GM20431 (cell line): ENCODE measurements around the gene DIO3.

ENCODE experiments used
- in situ Hi-C: fragments of 300-500 bp; cut with MseI, MboI; formaldehyde crosslinking; loops from one replicate; pipeline ENCODE4 v1.15.0; 2020; ENCODE audit warnings: low sequenced_read_pairs; ENCODE audit not compliant: unreplicated experiment

Gene DIO3

DNA sequence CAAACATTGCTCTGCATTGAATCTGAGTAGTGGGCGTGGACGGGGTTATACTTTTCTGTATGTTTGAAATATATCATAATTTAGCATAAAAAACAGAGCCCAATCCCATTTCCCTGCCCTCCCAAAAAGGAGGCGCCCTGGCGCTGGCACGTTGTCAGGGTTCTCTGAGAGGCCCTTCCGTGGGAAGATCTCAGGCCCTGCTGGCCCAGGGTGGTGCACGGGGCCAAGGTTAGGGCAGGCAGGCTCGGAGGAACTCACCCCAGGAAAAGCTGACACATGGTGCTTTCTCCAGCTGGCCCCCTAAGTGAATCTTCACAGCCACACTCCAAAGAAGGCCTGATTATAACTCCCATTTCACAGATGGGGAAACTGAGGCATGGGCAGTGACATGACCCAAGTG, 17.2 kb downstream of the DIO3 start:
- in situ Hi-C loops: no loop called here

DNA sequence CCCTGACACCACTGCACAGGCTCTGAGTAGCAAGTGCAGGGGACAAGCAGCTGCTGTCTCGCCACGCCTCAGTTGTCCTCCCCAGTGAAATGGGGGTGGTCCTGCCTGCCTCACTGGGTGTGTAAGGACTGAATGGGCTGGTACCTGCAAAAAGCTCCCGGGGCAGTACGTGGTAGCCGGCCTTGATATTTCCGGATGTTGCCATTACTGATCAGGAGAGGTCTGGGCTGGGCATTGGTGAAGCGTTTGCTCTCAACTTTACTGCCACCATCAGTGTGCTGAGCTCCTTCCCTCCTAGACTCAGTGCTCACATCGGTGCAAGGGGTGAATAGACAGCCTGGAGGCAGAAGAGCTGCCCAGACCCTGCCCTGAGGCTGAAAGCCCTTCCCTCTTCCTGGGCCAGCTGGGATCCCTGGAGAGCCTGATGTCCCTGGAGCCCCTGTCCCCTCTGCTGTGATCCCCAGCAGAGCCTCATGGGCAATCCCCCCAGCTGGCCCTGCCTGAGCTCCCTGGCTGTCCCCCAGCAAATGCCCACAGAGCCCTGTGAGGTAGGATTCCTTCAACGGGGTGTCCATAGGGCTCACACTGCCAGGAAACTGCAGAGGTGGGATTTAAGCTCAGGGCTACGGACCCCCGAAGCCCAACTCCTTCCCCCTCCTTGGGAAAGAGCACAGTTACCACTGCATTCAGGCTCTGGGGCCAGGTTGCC, 18.2 kb downstream of the DIO3 start:
- in situ Hi-C loops: no loop called here

DNA sequence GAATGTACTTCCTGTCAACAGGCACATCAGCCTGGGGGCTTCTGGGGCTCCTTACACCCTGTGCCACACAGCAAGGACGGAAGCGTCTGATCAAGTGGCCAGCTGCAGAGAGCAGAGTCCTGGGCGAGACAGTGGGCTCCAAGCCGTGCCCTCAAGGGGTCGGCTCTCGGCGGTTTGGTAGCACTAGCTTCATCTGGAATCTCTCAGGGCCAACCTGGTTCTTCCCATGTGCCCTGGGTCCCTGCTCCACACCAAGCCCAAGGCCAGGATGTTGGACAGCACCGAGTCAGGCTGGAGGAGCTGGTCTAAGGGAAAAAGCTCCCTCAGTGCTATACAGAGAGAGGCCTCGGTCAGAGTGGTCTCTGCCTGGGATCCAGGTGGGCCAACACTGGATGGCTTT, 20.5 kb downstream of the DIO3 start:
- in situ Hi-C loops: no loop called here

DNA sequence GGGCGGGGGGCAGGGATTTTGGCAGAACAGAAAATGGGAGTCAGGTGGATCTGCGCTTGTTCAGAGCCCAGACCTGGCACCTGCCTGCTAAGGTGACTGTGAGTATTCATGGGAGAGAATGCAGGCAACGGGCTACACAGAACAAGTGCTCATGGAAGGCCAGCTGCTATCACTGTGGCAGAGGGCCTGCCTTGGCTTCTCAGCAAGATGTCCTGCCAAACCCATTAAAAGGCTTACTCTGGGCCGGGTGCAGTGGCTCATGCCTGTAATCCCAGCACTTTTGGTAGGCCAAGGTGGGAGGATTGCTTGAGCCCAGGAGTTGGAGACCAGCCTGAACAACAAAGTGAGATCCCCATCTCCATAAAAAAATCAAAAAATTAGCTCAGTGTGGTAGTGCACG, 21.0 kb downstream of the DIO3 start:
- in situ Hi-C loops: no loop called here

DNA sequence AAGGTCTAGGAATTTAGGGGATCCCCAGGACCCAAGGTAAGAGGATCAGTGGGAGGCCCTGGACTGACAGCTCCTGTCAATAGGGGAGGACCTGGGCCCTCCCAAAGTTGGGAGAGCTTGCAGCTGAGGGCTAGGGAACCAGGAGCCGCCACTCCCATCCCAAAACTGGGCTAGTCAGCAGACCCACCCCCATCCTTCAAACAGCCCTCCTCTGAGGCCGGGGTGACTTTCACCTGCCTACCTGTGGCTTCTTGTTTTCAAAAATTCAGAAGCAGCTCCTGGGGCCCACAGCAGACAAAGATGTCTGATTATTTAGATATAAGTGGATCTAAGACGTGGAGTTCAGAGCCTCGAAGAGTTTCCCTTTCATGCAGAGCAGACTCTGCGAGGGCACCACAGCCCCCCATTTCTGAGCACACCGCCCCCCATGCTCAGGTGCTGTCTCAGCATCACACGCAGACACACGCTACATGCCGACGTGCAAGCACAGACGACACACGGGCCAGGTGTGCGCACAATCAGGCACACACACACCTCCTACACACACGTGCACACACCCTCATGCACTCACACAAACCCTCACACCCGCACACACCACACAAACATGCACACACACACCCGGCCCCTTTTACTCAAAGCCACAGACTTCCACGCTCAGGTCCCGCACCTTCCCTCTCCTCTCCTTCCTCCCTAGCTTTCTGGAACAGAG, 21.9 kb downstream of the DIO3 start:
- in situ Hi-C loops: no loop called here

DNA sequence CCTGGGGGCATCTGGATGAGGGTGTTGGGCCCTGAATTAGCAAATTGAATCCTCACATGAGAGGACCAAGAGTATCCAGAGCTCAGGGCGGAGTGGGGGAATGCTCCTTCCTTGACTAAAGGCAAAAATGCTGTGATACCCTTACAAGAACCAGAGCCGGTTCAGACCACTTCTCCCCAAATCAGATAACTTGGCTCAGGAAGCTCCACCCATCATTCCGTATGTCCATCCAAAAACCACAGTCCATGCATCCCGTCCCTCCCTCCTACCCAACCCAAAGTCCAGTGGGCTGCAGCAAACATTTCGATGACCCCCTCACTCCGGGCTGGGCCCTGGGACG, 22.4 kb downstream of the DIO3 start:
- in situ Hi-C loops: no loop called here

DNA sequence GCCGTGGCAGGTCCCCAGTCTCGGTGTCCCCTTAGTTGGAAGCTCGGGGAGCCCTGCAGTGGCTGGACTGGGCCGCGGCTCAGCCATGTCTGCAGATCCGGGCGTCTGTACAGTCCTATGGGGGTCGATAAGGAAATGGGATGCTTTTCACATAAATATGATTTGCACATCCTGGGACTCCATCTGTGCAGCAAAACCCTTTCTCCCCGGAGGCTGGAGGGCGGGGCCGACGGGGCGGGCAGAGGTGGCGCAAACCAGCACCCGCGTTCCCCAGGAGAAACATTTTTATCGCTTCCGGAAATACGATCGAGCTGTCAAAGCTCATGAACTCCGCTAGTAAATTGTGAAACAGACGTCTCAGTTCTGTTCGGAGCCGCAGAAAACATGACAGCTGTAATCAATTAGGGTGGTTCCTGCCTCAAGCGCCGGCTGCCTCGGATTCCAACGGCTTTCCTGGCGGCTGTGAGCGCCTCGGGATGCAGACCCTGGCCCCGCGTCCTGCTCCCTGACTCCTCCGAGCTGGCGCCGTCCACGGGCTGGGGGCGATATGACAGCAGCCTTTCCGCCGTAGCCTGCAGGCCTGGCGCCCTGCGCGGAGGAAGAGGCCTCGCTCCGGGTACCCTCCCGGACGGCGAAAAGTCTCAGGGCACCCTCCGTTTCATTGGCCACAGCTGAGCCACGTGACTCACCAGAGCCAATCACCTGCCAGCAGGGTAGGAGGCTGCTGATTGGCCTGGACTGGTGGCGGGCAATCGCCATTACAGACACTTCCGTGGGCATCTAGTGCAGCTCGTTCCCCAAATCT, 23.0 kb downstream of the DIO3 start:
- in situ Hi-C loops: no loop called here

DNA sequence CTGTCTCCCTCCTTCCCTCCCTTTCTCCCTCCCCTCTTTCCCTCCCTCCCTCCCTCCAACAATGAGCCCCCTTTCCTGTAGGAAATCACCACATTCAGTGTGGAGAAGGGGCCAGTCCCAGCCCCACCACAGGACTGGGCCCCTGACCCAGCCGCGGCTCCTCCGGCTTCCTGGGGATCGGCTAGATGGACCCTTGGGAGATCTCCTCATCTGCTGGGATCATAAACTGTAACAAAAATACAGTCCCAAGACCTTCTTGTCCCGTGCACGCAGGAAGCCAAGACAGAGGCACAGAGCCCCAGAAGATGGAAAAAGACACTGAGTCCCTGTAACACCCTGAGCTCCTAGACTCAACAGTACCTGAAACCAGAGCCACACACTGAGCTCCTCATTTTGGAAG, 23.9 kb downstream of the DIO3 start:
- in situ Hi-C loops: no loop called here

DNA sequence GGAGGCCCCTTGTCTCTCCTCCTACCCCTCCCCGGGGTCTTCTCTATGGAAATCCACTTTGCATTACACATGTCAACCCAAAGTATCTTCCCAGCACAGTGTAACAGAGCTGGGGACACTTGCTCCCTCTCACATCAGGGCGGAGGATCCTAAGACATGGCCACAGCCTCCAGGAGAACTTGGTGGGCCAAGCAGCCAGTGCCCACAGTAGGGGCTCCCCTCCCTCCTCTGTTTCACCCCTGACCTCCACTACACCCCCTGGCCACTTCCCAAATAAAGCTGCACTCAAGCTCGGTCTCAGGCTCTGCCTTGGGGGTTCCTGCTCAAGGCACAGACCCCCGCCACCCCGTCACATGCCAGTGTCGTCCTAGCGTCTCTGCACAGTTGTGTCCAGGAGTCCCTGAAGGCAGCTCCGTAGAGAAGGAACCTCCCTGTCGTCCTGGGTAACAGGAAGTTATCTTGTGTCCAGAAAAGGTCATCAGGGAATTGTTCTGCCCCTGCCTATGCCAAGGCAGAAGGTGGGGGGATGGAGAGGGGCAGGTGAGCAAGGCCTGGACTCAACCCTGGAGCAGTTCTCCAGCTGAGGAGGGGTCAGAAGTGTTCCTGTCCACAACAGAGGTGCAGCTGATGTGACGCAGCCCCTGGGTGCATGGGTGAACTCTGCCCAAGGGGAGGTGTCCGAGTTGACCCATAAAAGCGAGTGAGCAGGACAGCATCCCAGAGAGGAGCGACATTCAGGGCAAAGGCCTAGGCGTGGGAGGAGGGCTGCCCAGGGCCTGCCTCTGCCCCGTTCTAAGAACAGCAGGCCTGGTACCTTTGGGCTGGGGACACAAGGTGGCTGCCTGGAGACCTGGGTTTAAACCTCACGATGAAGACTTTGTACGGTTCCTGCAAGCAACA, 25.5 kb downstream of the DIO3 start:
- in situ Hi-C loops: no loop called here

DNA sequence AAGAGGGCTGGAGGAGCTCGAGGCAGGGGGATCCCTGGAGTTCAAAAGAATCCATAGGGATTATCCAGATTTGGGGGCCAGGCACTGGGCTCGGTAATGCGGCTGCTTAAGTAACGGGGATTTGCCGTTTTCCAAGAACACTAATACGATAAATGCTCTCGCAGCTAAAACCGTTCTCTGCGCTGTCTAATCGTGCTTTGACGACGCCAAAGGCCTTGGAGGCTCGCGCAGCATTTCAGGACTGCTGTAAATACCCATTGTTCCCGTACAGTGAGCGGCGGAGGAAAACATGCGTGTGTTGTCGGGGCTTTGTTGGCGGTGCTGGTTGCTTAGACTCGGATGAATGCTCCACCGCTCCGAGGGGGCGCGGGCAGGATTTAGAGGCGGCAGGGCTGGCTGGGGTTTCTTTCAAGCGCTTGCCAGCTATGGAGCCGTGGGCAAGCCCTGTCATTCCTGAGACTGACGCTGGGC, 26.2 kb downstream of the DIO3 start:
- in situ Hi-C loops: no loop called here

DNA sequence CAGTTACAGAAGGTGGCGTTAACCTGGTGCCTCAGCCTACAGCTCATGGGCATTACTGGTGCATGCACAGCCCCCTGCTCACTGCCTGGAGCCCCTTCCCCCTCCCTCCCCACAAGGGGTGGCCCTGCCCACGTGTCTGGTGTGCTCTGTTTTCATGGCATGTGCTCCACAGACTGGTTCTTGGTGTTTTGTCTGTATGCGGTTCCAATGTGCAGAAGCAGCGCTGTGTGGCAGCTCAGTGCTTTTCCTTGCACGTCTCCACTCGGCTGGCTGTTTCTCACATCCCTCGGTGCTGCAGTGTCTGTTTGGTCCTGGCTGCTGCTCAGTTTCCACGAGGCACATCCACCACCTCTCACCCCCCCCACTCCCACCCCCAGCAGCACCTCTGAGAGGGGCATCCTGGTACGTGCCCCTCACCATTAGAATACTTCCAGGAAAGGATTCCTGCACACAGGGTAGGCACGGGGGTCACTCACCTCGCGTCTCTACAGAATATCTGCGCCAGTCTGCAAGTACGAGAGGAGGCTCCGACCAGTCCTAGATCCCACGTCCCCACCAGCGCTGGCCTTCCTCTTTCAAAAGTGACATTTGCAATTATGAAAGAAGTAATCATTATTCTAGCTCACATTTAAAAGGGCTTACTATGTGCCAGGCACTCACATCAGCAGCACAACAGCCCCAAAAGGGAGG, 27.1 kb downstream of the DIO3 start:
- in situ Hi-C loops: no loop called here

DNA sequence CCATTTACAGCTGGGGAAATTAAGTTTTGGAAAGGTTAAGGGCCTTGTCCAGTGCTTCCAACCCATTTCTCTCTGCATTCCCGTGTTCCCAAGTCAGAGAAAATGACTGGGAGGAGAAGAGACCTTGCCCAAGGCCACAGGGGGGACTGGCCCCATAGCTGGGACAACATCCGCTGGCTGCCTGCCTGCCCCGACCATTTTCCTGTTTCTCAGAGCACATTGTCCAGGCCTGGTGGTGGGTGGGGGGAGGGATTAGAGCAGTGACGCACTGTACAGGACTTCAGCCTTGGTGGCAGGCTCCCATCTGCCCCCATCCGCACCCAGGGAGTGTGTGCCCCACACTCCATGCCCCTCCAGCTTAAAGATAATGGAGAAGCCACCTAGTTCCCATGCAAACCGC, 27.7 kb downstream of the DIO3 start:
- in situ Hi-C loops: no loop called here

DNA sequence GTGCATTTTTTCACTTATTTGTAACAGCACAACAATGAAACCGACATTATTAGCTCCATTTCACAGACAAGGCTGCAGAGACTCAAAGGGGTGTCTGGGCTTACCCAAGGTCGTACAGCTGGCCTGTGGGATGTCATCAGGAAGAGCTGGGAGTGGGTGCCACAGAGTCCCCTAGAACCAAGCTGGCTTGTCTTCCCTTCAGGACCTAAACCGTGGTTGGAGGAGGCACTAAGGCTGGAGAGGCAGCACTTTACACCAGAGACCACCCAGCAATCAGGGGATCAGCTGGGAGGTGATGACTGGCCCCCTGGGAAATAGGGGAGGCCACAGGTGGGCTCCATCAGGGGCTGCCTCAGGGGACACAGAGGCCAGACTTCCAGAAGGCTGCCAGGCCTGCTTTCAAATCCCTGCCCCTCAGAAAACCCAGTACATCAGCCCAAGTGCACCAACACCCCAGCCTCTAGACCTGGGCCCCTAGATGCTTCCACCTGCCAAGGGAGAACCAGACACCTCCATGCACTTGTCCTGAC, 28.3 kb downstream of the DIO3 start:
- in situ Hi-C loops: no loop called here

DNA sequence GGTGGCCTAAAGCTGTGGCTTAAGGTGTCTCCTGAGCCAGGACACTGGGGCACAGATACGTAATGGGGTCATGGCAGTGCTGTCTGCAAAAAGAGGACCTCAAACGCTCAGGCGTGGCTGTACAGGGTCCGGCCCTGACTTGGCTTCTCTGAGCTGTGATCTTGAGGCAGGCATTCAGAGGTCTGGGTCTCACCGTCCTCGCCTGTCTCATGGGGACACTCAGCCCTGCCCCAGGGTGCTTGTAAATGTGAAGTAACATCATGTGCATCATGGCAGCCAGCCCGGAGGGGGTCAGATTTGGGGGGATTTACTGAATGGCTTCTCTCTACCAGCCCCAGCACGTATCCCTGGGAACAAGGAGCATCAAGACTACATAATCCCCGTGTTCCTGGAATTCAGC, 28.8 kb downstream of the DIO3 start:
- in situ Hi-C loops: no loop called here

DNA sequence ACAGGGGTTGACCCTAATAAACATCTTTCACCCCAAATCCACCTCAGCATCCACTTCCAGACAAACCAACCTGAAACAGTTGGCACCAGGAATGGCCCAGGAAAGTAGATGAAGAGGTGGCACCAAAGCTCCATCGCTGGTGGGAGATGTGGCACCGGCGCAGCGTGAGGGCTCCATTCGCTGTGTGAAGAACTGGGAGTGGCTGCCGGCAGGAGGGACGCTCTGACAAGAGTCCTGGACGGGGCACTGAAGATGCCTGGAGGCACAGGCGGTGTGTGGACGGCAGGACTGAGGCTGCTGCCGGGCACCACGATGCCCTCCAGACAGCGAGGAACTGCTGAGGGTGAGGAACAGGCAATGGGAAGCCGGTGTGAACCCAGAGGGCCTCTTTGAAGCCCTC, 29.3 kb downstream of the DIO3 start:
- in situ Hi-C loops: no loop called here

DNA sequence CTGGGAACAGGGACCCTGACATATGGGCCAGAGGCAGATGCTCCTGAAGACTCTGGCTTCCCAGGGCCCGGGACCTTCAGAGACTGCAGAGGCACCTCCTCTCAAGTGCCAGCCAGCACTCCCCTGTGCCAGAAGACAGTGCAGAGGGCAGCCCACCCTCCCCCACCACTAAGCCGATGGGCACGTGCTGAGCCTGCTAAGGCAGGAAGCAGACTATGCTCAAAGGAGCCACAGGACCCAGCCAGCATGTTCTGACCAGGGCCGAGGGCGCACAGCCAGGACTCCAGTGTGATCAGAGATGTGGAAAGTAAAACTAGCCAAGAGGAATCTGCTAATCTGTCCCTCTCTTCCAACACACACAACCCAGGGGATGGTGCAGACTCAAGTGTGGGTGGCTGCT, 29.8 kb downstream of the DIO3 start:
- in situ Hi-C loops: no loop called here

DNA sequence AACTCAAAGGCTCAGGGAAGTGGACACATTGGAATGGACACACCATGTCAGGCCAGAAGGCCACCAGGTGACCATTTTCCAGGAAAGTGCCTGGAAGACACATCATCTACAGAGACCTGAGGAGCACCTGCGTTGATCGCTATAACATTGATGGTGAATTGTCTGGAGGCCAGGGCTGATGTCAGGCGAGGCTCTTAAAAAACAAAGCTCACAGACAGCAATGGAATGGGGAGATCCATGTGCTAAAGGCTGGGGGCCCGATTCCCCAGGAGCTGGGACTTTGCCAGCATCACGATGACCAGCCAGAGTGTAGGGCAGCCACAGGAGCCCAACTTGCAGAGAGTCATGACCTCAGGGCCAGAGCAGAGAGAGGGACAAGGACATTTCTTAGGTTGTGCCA, 30.3 kb downstream of the DIO3 start:
- in situ Hi-C loops: no loop called here

DNA sequence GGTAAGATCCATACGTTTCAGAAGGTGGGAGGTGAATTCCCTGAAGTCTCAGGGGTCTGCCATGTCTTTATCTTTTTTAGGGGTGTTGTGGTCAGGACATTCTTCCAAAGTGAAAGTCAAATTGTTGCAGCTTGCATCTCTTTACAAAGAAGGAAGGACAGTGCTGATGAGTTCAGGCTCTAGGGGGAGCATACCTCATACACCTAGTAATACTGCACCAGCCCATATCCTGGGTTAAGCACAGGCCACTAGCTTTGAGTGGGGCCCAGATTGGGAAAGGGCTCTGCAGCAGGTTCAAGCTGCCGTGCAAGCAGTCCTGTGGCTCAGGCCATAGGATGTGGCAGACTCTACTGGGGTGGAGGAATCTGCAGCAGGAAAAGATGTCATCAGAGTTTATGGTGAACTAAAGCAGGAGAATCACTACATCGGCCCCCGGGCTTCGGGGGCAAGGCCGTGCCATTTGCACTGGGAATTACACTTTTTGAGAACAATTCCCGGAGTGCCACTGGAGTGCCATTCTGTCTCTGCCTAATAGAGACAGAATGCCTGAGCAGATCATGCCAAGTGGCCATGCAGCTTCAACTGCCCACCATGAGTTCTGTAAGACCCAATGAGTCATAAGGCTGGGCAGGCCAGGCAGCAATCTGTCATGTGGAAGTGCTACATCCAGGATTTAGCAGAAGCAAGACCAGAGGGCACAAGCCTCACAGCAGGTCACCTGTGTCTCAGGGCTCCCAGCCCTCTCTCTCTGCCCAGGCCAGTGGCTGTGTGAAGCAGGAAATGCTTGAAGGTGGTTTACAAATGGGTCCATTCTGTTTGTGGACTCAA, 32.3 kb downstream of the DIO3 start:
- in situ Hi-C loops: no loop called here
